ENCODE results near the gene LRIT3.
"Not testable (repeated sequence)": the region's sequence is repeated elsewhere in the genome, so short reads cannot be mapped to it uniquely, and the experiment has no call there.

Gene LRIT3

DNA sequence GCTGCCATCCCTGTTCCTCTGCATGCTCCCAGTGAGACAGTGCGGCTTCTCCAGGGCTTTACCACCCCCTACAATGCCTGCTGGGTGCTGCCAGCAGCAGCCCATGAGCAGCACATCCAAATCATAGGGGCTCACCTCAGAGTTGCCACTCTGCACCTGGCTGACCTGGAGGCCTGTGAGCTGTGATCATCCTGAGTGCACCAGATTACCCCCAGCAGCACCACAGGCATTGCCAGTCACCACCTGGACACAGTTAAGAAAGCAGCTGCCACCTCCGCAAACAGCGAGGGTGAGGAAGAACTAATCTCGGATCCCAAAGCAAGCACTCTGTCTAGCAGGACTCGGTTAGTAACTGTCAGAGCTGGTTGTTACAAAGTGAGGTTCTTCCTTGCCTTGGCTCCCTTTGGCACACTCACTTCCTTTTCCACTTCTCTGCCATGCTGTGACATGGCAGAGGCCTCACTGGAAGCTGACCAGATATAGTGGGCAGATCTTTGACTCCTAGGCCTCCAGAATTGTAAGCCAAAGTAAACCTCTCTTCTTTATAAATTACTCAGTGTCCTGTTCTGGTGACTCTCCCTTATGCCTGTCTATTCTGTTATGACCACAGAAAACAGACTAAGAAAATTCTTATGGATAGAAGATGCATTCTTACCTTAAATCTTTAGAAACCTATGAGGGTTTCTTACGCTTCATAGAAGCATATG is 25.2 kb downstream of the LRIT3 start:
- TF ChIP-seq ZNF274 (IDR thresholded peaks at IDR 0.05; ENCODE audit: low read depth, low read length): no peak
- H3K4me3 ChIP-seq (ENCODE audit: low read length): no peak overlapping the region

DNA sequence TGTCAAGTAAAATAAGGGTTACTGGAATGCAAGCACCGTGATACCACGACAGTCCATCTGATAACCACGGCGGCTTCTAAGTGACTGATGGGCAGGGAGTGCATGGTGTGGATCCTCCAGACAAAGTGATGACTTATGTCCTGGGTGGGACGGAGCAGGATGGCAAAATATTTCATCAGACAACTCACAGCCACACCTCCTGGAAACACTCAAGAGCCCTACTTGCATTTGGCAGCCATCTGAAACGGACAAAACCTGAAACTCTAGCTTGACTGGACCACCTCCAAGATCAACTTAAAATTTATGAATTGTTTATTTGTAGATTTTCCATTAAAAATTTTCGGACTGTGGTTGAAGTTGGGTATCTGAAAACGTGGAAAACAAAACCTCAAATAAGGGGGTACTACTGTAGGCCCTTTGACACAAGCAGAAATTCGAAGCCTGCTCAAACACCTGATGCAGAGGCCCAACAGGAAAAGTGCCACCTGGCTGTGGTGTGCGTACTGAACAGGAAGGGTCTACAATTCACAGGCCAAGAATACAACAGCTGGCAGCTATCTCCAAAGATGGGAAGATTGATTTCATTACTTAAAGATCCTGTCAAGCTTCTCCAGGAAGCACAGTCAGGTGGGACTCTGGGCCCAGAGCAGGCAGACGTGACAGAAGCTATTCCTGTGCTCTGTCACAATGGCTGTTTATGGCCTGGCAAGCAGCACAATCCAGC is 26.0 kb downstream of the LRIT3 start:
- no peak for TF ChIP-seq ZNF274 (IDR thresholded peaks at IDR 0.05; ENCODE audit: low read depth, low read length)
- H3K4me3 ChIP-seq (ENCODE audit: low read length): no peak overlapping the region

DNA sequence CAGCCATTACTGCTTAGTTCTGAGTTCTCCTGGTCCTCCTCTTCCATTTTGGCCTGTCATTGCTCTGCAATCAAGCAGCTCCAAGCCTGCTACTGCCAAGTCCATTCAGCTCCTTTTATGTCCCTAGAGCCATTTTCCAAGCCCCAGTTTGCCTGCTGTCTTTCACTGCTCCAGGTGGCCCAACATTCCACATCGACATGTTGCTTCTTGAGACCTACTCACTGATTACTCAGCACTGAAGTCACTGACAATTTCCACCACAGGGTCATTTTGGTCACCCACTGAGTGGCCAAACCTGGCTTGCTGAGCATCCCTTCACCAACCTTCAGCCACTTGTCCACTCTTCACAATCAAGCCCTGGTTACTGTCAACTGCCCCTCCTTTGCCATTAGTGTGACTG is 27.2 kb downstream of the LRIT3 start:
- H3K4me3 ChIP-seq (ENCODE audit: low read length): no peak overlapping the region
- TF ChIP-seq ZNF274 (IDR thresholded peaks at IDR 0.05; ENCODE audit: low read depth, low read length): no peak

DNA sequence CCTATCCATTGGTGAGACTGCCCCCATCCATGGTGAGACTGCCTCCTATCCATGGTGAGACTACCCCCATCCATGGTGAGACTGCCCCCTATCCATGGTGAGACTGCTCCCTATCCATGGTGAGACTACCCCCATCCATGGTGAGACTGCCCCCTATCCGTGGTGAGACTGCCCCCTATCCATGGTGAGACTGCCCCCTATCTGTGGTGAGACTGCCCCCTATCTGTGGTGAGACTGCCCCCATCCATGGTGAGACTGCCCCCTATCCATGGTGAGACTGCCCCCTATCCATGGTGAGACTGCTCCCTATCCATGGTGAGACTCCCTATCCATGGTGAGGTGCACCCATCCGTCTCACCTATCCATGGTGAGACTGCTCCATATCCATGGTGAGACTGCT is 27.6 kb downstream of the LRIT3 start:
- not testable (repeated sequence) for H3K4me3 ChIP-seq (ENCODE audit: low read length)

DNA sequence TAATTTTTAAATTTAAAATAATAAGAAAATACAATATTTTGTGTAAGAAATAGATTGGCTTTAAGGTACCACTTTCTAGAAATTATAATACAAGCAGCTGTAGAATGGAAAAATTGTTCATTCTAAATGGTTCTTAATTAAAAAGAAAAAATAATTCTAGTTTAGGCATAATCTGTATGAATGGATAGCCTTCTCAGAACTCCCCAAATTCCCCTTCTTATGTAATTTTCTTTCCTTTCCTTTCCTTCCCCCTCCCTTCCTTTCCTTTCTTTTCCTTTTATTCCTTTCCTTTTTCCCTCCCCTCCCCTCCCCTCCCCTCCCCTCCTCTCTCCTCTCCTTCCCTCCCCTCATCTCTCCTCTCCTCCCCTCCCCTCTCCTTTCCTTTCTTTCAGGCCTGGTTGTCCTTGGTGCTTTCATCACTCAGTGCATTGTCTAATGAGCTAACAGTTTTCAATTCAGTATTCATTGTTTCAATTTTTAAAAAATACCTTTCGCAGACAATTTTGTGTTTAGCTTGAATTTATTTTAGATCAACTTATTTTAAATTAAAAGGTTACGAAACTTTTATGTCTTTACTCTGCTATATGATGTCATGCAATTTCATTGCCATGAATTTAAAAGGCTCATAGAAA is 28.8 kb downstream of the LRIT3 start:
- H3K4me3 ChIP-seq (ENCODE audit: low read length): no peak overlapping the region
- TF ChIP-seq ZNF274 (IDR thresholded peaks at IDR 0.05; ENCODE audit: low read depth, low read length): no peak

DNA sequence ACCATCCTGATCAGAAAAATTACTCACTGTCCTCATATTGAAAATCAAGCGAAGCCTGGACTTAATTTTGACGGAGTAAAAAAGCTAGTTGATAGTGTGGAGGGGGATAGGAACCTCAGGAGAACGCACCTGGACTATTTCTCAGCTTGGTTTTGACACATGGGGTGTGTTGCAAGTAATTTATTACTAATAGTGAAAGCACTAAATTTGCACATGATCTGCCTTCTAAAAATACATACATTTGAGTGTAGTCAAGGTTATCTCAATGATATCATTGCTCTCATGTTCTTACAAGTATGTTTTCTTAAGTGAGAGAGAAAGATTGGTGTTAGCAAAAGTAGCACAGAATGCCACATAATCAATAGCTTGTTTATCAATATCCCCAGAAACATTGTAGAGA is 29.5 kb downstream of the LRIT3 start:
- no peak overlapping the region for H3K4me3 ChIP-seq (ENCODE audit: low read length)
- no peak for TF ChIP-seq ZNF274 (IDR thresholded peaks at IDR 0.05; ENCODE audit: low read depth, low read length)

DNA sequence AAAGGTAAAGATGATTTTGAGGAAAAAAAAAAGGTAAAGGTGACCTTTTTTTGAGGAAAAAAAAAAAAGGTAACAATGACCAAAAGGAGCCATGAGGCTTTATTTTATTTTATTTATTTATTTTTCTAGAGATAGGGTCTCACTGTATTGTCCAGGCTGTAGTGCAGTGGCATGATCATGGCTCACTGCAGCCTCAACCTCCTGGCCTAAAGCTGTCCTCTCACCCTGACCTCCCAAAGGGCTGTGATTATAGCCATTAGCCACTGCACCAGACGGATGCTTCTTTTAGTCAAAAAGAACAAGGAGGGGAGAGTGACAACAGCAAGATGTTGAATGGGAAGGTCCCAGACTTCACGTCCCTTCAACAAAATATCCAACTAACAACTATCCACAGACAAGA is 30.4 kb downstream of the LRIT3 start:
- H3K4me3 ChIP-seq (ENCODE audit: low read length): no peak overlapping the region
- TF ChIP-seq ZNF274 (IDR thresholded peaks at IDR 0.05; ENCODE audit: low read depth, low read length): no peak

DNA sequence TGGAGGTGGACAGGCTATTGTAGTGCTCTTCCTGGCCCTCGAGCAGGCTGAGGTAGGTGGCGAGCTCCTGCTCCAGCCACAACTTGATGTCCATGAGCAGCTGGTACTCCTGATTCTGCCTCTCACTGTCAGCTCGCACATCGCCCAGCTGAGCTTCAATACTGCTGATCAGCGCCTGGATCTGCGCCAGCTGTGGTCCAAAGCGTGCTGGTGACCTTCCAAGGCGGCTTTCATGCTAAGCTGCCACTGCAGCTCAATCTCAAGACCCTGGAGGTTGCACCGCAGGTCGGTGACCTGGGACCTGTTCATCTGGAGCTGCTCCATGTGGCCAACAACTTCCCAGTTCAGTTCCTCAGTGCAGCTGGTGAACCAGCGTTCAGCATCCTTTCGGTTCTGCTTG is 31.2 kb downstream of the LRIT3 start:
- TF ChIP-seq ZNF274 (IDR thresholded peaks at IDR 0.05; ENCODE audit: low read depth, low read length): no peak
- H3K4me3 ChIP-seq (ENCODE audit: low read length): no peak overlapping the region

DNA sequence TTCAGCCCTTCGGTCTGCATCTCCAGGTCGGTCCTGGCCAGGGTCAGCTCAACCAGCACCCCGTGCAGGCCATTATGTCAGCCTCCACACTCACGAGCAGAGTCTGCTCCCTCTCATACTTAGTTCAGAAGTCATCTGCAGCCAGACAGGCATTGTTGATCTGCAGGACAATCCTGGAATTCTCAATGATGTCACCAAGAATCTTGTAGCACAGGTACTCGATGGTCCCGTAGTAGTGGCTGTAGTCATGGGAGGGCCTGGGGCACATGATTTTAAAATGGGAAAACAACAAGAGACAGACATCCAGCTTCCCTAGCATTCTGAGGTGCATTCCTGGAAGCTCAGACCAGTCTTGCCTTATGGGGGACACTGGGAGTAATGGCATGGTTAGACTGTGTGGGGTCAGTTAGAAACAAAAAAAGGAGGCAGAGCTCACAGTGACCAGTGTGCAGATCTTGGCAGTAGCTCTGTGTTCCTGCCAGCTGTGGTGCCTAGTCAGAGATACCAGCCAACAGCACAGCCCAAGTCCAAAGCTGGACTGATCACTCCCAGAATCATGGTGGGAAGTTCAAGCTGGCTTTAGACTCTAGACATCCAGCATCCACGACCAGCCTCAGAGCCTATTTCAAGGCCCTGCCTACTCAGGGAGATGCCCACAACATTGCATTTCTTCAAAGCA is 31.9 kb downstream of the LRIT3 start:
- no peak overlapping the region for H3K4me3 ChIP-seq (ENCODE audit: low read length)
- TF ChIP-seq ZNF274 (IDR thresholded peaks at IDR 0.05; ENCODE audit: low read depth, low read length): no peak

DNA sequence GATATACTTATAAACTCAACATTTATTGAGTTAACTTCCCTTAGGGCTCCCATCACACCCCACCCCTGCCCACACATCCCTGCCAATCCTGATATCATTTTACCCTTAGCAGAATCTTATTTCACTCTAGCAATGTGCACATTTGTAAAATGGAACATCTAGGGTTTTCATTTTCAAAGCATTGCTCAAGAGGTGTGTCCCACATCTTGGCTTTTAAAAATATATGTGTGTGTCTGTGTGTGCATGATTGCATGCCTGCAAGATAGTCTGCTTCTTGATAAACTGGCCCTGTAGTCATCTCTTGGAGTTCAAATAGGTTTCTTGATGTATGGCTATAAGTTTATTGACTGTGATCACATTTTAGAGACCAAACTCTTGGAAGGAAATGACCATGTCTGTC is 38.4 kb downstream of the LRIT3 start:
- no peak for TF ChIP-seq ZNF274 (IDR thresholded peaks at IDR 0.05; ENCODE audit: low read depth, low read length)
- no peak overlapping the region for H3K4me3 ChIP-seq (ENCODE audit: low read length)

DNA sequence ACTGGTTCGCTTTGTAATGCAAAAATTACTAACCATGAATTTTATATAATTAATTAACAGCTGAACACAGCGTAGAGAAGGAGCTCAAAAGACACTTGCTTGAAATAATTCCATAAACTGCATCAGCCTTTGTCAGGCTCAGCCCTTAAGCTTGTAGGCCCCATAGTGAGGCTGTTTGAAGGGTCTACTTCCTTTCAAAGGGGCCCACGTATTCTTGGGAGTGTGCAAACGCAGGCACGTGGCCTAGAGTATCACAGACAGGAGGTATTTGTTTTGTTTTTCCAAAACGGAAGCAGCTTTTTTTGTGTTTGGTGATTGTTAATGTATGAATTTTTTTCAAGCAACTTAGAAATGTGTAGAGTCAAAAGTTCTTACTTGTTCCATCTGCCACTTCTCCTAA is 39.2 kb downstream of the LRIT3 start:
- H3K4me3 ChIP-seq (ENCODE audit: low read length): no peak overlapping the region
- no peak for TF ChIP-seq ZNF274 (IDR thresholded peaks at IDR 0.05; ENCODE audit: low read depth, low read length)

DNA sequence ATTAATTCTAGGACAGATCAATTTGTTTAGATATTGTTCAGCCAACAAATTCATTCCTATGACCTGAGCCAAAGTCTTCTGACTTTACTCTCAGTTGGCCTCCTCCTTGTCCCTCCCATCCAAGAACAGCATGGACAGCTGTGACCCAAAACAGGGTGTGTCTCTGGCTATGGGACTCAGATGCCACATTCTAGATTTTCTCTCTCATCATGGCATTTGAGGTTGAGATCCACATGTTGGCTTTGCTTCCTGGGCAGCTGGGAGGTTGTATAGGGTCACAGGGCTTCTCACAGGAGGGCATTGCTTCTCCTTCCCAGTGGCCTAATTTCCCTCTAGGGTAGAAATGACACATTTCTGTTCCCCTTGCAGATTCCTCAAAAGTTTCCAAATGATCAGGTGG is 42.2 kb downstream of the LRIT3 start:
- TF ChIP-seq ZNF274 (IDR thresholded peaks at IDR 0.05; ENCODE audit: low read depth, low read length): no peak
- no peak overlapping the region for H3K4me3 ChIP-seq (ENCODE audit: low read length)

DNA sequence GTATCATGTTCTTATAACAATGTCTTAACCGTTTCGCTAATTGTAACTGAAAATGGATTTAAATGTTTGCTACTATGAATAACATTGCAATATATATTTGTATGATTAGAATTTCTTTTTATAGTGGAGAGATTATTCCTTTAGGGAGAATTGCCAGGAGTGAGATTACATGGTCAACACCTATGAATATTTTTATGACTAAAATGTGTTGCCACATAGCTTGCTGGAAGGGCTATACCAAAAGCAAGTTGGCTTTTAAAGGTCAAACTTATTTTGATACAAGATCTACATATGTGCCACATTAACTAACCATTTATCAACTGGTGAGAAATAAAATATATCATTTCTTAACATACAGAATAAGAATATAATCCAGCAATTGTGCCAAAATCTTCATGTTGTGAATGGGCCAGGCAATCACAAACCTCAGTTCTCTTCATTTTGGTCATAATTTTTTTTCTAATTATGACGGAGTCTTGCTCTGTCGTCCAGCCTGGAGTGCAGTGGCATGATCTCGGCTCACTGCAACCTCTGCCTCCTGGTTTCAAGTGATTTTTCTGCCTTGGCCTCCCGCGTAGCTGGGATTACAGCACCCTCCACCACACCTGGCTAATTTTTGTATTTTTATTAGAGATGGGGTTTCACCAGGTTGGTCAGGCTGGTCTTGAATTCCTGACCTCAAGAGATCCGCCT is 54.8 kb downstream of the LRIT3 start:
- no peak overlapping the region for H3K4me3 ChIP-seq (ENCODE audit: low read length)
- TF ChIP-seq ZNF274 (IDR thresholded peaks at IDR 0.05; ENCODE audit: low read depth, low read length): no peak

DNA sequence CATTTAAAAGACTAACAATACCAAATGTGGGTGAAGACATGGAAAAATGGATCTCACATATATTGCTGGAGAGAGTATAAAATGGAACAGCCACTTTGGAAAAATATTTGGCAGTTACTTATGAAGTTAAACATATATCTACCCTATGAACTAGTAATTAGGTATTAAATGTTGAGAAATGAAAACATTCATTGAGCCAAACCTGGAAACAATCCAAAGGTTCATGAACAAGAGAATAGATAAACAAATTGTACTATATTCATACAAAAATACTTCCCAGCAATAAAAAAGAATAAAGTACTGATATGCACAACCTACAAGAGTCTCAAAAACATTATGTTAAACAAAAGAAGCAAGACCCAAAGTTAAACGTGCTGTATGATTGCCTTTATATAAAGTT is 60.8 kb downstream of the LRIT3 start:
- H3K4me3 ChIP-seq (ENCODE audit: low read length): no peak overlapping the region
- TF ChIP-seq ZNF274 (IDR thresholded peaks at IDR 0.05; ENCODE audit: low read depth, low read length): no peak

Data from GM08714 (cell line).